ENCODE measurements around the gene SELENOV.

Gene SELENOV

GRCh38 chr19:39518975-39519374 is 4.0 kb downstream of the SELENOV start:
- no peak for DNase-seq (ENCODE audit: low read depth)
- H3K4me3 ChIP-seq (ENCODE audit: low read depth, low read length): no peak overlapping the region
- TF ChIP-seq CTCF (IDR thresholded peaks at IDR 0.05; ENCODE audit: insufficient read depth, low read depth, low read length, missing control alignments): no peak

- TF ChIP-seq CTCF (IDR thresholded peaks at IDR 0.05; ENCODE audit: insufficient read depth, low read depth, low read length, missing control alignments): no peak
- no peak overlapping the region for H3K4me3 ChIP-seq (ENCODE audit: low read depth, low read length)
- DNase-seq (ENCODE audit: low read depth): no peak
Measured at GRCh38 chr19:39520541-39521484, 5.9 kb downstream of the SELENOV start.

GRCh38 chr19:39524495-39524894 is 9.6 kb downstream of the SELENOV start:
- DNase-seq (ENCODE audit: low read depth): peak; percentile 35
- no peak overlapping the region for H3K4me3 ChIP-seq (ENCODE audit: low read depth, low read length)
- no peak for TF ChIP-seq CTCF (IDR thresholded peaks at IDR 0.05; ENCODE audit: insufficient read depth, low read depth, low read length, missing control alignments)

- no peak overlapping the region for H3K4me3 ChIP-seq (ENCODE audit: low read depth, low read length)
- no peak for DNase-seq (ENCODE audit: low read depth)
- TF ChIP-seq CTCF (IDR thresholded peaks at IDR 0.05; ENCODE audit: insufficient read depth, low read depth, low read length, missing control alignments): no peak
Measured at GRCh38 chr19:39525205-39525604, 10.3 kb downstream of the SELENOV start.

- H3K4me3 ChIP-seq (ENCODE audit: low read depth, low read length): peak overlapping the region; percentile 76
- no peak for DNase-seq (ENCODE audit: low read depth)
- no peak for TF ChIP-seq CTCF (IDR thresholded peaks at IDR 0.05; ENCODE audit: insufficient read depth, low read depth, low read length, missing control alignments)
Measured at GRCh38 chr19:39531834-39532232, 16.9 kb downstream of the SELENOV start.

GRCh38 chr19:39532233-39533002 is 17.5 kb downstream of the SELENOV start, which contains the start of gene EID2B:
Gene EID2B (minus strand): TSS chr19:39532852. CDS start chr19:39532802, 50 bp downstream.
- peak; percentile 98 for DNase-seq (ENCODE audit: low read depth)
- H3K4me3 ChIP-seq (ENCODE audit: low read depth, low read length): peak within 1 kb of the TSS; percentile 76
- peak; percentile 100 for TF ChIP-seq CTCF (IDR thresholded peaks at IDR 0.05; ENCODE audit: insufficient read depth, low read depth, low read length, missing control alignments)
